ENCODE measurements around the gene FAM227A.

FAM227A gene

DNA sequence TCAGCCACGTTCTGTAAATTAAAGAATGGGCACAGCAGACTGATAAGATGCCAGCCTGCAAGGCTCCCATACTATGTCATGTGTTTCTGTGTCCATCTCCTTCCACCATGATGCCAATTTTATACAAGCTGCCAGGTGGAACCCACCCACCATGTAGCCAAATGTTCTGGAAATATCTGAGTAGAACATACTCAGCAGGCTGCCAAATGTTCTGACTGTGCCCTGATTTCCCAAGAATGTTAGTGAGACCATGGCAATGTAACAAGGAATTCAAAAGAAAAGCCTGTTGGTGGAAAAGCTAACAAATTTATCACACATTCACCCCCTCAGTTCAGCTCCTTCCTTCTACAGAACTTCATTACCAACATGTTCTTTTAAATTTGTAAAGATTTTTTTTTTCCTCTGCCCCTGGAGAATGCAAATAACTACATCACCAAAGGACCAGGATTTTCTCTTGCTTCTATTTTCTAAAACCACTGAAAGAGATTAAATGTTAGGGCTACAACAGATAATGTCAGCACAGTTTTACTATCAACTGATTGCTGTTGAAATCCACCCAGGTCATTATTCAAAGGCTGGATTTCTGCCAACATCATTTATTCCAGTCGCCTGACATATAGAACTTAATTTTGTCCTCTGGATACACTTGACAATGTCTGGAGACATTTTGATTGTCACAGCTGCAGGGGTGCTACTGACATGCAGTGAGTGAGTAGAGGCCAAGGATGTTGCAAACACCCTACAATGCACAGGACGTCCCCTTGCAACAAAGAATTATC, 89.3 kb downstream of the FAM227A start:
- TF ChIP-seq, protein P1, sequence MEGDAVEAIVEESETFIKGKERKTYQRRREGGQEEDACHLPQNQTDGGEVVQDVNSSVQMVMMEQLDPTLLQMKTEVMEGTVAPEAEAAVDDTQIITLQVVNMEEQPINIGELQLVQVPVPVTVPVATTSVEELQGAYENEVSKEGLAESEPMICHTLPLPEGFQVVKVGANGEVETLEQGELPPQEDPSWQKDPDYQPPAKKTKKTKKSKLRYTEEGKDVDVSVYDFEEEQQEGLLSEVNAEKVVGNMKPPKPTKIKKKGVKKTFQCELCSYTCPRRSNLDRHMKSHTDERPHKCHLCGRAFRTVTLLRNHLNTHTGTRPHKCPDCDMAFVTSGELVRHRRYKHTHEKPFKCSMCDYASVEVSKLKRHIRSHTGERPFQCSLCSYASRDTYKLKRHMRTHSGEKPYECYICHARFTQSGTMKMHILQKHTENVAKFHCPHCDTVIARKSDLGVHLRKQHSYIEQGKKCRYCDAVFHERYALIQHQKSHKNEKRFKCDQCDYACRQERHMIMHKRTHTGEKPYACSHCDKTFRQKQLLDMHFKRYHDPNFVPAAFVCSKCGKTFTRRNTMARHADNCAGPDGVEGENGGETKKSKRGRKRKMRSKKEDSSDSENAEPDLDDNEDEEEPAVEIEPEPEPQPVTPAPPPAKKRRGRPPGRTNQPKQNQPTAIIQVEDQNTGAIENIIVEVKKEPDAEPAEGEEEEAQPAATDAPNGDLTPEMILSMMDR (IDR thresholded peaks at IDR 0.05): no peak
- no peak for TF ChIP-seq ZFX (IDR thresholded peaks at IDR 0.05; ENCODE audit: borderline replicate concordance)
- H3K27ac ChIP-seq: no peak overlapping the region

DNA sequence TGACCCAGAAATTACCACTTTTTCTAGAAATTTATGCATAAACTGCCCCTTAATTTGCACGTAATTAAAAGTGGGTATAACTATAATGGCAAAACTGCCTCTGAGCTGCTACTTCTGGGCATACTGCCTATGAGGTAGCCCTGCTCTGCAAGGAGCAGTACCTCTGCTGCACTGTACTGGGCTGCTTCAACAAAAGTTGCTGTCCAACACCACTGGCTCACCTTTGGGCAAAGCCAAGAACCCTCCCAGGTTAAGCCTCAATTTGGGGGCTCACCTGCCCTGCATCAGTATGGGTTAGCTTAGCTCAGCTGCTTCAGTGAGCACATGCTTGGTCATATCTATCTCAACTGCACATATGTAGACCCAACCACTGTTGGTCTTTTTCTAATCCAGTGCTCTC, 90.8 kb downstream of the FAM227A start:
- TF ChIP-seq, protein P1 (IDR thresholded peaks at IDR 0.05): no peak
- no peak for TF ChIP-seq ZFX (IDR thresholded peaks at IDR 0.05; ENCODE audit: borderline replicate concordance)
- H3K27ac ChIP-seq: no peak overlapping the region

DNA sequence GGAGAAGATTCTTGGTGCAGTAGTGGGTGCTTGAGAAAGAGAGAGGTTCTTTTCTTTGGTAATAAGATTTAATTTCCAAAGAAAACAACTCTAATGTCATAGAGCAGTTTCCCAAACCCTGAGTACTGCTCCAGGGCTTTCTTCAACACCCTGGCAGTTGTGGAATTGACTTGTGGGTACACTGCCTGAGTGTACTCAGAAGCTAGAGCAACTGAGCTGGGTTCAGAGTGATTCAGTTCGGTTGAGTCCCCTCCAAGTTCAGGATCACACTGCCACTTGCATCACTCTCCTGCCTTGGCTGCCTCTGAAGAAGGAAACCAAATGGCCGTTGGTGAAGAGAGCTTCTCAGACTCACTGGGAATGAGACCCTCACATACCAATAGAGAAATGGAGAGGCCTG, 91.5 kb downstream of the FAM227A start:
- no peak for TF ChIP-seq ZFX (IDR thresholded peaks at IDR 0.05; ENCODE audit: borderline replicate concordance)
- TF ChIP-seq, protein P1 (IDR thresholded peaks at IDR 0.05): no peak
- no peak overlapping the region for H3K27ac ChIP-seq

DNA sequence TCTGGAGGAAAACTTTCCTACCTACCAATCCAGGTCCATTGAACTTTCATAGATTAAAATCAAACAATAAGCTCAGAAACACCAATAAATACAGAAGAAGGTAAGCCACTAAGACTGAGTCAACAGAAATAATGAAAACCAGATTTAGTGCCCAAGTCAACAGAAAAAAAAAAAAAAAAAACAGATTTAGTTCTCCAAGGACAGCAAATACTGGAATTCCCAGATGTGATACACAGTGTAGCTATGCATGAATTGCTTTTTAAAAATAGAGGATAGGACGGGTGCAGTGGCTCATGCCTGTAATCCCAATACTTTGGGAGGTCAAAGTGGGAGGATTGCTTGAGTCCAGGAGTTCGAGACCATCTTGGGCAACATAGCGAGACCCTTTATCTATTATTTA, 101.9 kb downstream of the FAM227A start:
- TF ChIP-seq ZFX (IDR thresholded peaks at IDR 0.05; ENCODE audit: borderline replicate concordance): no peak
- TF ChIP-seq, protein P1 (IDR thresholded peaks at IDR 0.05): no peak
- H3K27ac ChIP-seq: no peak overlapping the region

DNA sequence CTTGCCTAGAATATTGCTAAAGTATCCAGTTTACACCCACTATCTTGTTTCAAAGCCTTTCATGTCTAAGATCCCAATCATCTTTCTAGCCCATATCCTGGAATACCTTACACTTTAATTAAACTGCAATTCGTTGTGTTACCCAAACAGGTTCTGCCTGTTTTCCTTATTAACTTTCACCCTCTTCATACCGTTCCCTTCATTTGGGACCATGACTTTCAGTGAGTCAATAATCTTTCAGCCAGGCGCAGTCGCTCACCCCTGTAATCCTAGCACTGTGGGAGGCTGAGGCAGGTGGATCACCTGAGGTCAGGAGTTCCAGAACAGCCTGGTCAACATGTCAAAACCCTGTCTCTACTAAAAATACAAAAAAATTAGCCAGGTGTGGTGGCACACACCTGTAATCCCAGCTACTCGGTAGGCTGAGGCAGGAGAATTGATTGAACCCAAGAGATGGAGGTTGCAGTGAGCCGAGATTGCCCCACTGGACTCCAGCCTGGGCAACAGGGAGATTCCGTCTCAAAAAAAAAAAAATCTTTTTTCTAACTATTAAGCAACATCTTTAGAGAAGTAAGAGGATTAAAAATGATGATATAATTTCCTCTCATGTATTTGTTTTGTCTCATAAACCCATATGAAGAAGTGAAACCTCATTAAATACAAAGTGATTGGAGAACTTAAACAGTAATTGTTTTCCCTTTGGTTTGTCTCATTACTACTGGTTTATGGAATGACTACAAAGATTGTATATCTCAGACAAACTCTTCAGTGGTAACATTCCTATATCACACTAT, 106.9 kb downstream of the FAM227A start:
- TF ChIP-seq ZFX (IDR thresholded peaks at IDR 0.05; ENCODE audit: borderline replicate concordance): no peak
- H3K27ac ChIP-seq: no peak overlapping the region

DNA sequence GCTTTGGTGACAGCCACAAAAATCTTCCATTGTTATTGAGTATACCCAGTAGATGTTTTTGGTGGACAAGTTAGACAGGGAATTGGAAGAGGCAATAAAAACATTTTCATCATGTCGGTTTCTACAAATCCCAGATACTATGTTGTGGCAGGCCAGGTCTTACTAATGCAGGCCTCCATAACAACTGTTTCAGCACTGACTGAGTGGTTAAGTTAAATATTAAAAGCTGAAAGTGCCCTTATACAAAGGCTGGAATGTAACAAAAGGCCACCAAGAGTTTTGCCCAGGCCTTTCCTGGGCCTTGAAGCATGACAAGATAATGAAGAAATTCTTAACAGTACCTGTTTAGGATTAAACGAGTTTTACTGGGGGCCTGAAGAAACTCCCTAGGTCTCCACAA, 115.5 kb downstream of the FAM227A start:
- H3K27ac ChIP-seq: no peak overlapping the region
- TF ChIP-seq, protein P1 (IDR thresholded peaks at IDR 0.05): no peak
- TF ChIP-seq ZFX (IDR thresholded peaks at IDR 0.05; ENCODE audit: borderline replicate concordance): no peak

DNA sequence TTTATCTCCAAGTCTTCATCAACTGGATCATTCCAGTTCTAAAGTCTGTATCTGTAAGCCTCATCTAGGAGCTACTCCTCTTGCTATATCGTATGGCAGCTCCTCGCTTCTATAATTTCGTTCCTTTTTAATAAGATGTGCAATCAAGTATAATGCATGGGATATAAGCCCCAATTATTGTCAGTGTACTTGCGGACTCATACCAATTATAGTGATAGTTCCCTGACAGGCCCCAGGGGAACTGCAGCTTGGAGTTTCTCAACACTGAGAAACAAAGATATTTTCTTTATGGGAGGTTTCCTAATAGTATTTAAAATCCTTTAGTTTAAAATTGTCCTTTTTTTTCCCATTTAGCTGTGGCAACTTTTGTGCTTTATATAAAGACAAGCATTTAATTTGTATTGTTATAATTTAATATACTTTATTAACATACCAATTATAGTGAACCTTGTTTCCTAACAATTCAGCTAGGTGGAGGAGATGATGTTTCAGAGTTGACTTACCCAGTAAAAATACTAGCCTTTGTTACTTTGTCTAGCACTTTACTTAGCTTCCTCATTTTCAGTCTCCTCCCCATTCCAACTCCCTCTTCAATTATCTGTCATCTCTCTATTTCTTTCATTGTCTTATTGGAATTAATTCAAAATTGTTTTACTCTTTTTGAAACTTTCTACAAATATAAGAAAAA, 124.8 kb downstream of the FAM227A start:
- no peak overlapping the region for H3K27ac ChIP-seq
- TF ChIP-seq ZFX (IDR thresholded peaks at IDR 0.05; ENCODE audit: borderline replicate concordance): no peak
- TF ChIP-seq, protein P1 (IDR thresholded peaks at IDR 0.05): no peak

Data from 22Rv1 (cell line).